GM12875 (cell line): Measurements from ENCODE around the gene PHLPP1.

ENCODE experiments used
- H3K4me3 ChIP-seq: one replicate; pipeline ENCODE4 v1.5.1; 2011; ENCODE audit warnings: low read depth, low read length, control low read depth
- CTCF ChIP-seq: IDR thresholded peaks from 2 replicates; pipeline ENCODE4 v1.5.1; 2011; ENCODE audit warnings: low read depth, mild to moderate bottlenecking, control low read depth, inconsistent platforms, low read length, moderate library complexity, borderline replicate concordance; ENCODE audit not compliant: insufficient read depth

Gene PHLPP1

GRCh38 chr18:62977512-62977911 is 262.2 kb downstream of the PHLPP1 start:
- TF ChIP-seq CTCF, result no peak
- H3K4me3 ChIP-seq, result no peak overlapping the region

GRCh38 chr18:62978251-62979049 is 263.1 kb downstream of the PHLPP1 start:
- no peak for TF ChIP-seq CTCF

GRCh38 chr18:62979176-62979575 is 263.8 kb downstream of the PHLPP1 start:
- H3K4me3 ChIP-seq, result no peak overlapping the region
- no peak for TF ChIP-seq CTCF

More at GRCh38 chr18:62978251-62979049, 263.1 kb downstream of the PHLPP1 start:
- H3K4me3 ChIP-seq, result no peak overlapping the region

GRCh38 chr18:62979900-62980299 is 264.6 kb downstream of the PHLPP1 start:
- H3K4me3 ChIP-seq, result no peak overlapping the region
- TF ChIP-seq CTCF, result no peak

- TF ChIP-seq CTCF, result no peak
These were observed 266.2 kb downstream of the PHLPP1 start for GRCh38 chr18:62981566-62981965.

GRCh38 chr18:62982600-62983251 is 267.4 kb downstream of the PHLPP1 start:
- peak; percentile 66 for TF ChIP-seq CTCF
- H3K4me3 ChIP-seq, result no peak overlapping the region

More at GRCh38 chr18:62981566-62981965, 266.2 kb downstream of the PHLPP1 start:
- H3K4me3 ChIP-seq, result no peak overlapping the region
